K562 (cell line): ENCODE data around the gene RERE. TPM values are rescaled to one million over a fixed set of nuclear protein-coding genes. Genes with fewer than 3 reads are reported as not detected.

Experiments
- BACH1 ChIP-seq: fragments of 200-800 bp; sonication (Bioruptor generic); IDR thresholded peaks from 2 replicates; pipeline ENCODE4 v1.6.1; 2016; ENCODE audit warnings: missing genetic modification characterization, missing compliant biosample characterization
- BCOR ChIP-seq: fragments of 450-650 bp; IDR thresholded peaks from 2 replicates; pipeline ENCODE4 v1.6.1; 2016
- CEBPZ ChIP-seq: fragments of 150-350 bp; IDR thresholded peaks from 2 replicates; pipeline ENCODE4 v1.6.1; 2014; ENCODE audit warnings: low read depth, mild to moderate bottlenecking, low read length, borderline replicate concordance
- ELK1 ChIP-seq: sonication (generic); formaldehyde crosslinking; IDR thresholded peaks from 2 replicates; pipeline ENCODE4 v1.8.1; 2022; ENCODE audit warnings: missing genetic modification reagents
- HES1 ChIP-seq: fragments of 450-650 bp; IDR thresholded peaks from 2 replicates; pipeline ENCODE4 v1.6.1; 2016; ENCODE audit warnings: low read depth, mild to moderate bottlenecking, moderate library complexity
- HNRNPH1 ChIP-seq: fragments of 200-400 bp; formaldehyde crosslinking; optimal IDR thresholded peaks from 2 replicates; pipeline ENCODE3; 2017; ENCODE audit warnings: low read depth, mild to moderate bottlenecking, low read length, moderate library complexity
- KLF13 ChIP-seq: fragments of 450-650 bp; IDR thresholded peaks from 2 replicates; pipeline ENCODE4 v1.6.1; 2016; ENCODE audit warnings: missing genetic modification characterization, low read depth, mild to moderate bottlenecking, missing compliant biosample characterization, moderate library complexity, borderline replicate concordance
- NKRF ChIP-seq: fragments of 450-650 bp; IDR thresholded peaks from 2 replicates; pipeline ENCODE4 v1.6.1; 2016; ENCODE audit warnings: borderline replicate concordance
- PTTG1 ChIP-seq: fragments of 450-650 bp; IDR thresholded peaks from 2 replicates; pipeline ENCODE4 v1.6.1; 2016; ENCODE audit warnings: low read depth, mild to moderate bottlenecking, missing genetic modification characterization, missing compliant biosample characterization
- RBM14 ChIP-seq: fragments of 200-400 bp; formaldehyde crosslinking; IDR thresholded peaks from 2 replicates; pipeline ENCODE4 v1.6.1; 2018; ENCODE audit warnings: low read depth, mild to moderate bottlenecking, low read length, moderate library complexity, borderline replicate concordance; ENCODE audit not compliant: insufficient read depth
- RBM17 ChIP-seq: fragments of 200-400 bp; formaldehyde crosslinking; IDR thresholded peaks from 2 replicates; pipeline ENCODE4 v1.6.1; 2017; ENCODE audit warnings: low read depth, mild to moderate bottlenecking, low read length, borderline replicate concordance
- TGIF2 ChIP-seq: sonication (generic); formaldehyde crosslinking; IDR thresholded peaks from 2 replicates; pipeline ENCODE4 v1.8.1; 2022; ENCODE audit warnings: mild to moderate bottlenecking, missing genetic modification reagents, moderate library complexity
- TRIM28 ChIP-seq: fragments of 450-650 bp; IDR thresholded peaks from 2 replicates; pipeline ENCODE4 v1.6.1; 2017
- YY1 ChIP-seq, 3 experiments: IDR thresholded peaks; 2 replicates each; pipeline ENCODE4 v1.6.1; 2011; ENCODE audit warnings: low read length in 2 of 3, mild to moderate bottlenecking in 2 of 3, moderate library complexity in 2 of 3, borderline replicate concordance in 1 of 3, control low read depth in 1 of 3, low read depth in 1 of 3; ENCODE audit not compliant: insufficient read depth in 3 of 3, insufficient replicate concordance in 2 of 3, control insufficient read depth in 1 of 3, insufficient read length in 1 of 3; ENCODE audit errors: extremely low read depth in 1 of 3
- ZNF512 ChIP-seq: IDR thresholded peaks from 2 replicates; pipeline ENCODE4 v1.6.1; 2016; ENCODE audit warnings: missing genetic modification characterization, missing compliant biosample characterization
- ZNF830 ChIP-seq: fragments of 250-450 bp; sonication (Bioruptor Pico); IDR thresholded peaks from 2 replicates; pipeline ENCODE4 v1.5.0; 2021; ENCODE audit warnings: mild to moderate bottlenecking
- polyA plus RNA-seq, 8 experiments: library from polyadenylated mRNA; depleted of rRNA in 4 of 8; stranded (reverse) in 5 of 8; unstranded in 3 of 8; fragments of >200 nt; fragmentation: Nextera tagmentation in 2 of 8; fragmentation: Illumina TruSeq in 1 of 8; extraction: Ambion mirVana in 2 of 8; extraction: Trizol in 1 of 8; gene quantifications; 2 replicates each; pipeline versions ENCODE4 v1.2.1 to v1.2.3, GENCODE V29; 2011 to 2014; ENCODE audit warnings: inconsistent platforms in 1 of 8, missing spikeins in 1 of 8
- total RNA-seq, 7 experiments: library from RNA; depleted of rRNA in 6 of 7; stranded (reverse); fragments of >200 nt in 6 of 7; fragmentation: Illumina TruSeq in 2 of 7; extraction: Trizol in 2 of 7; gene quantifications; 2 replicates each; pipeline versions ENCODE4 v1.2.1 to v1.2.3, GENCODE V29; 2011 to 2021; ENCODE audit warnings: low replicate concordance in 1 of 7

The RERE gene
- total and polyA plus RNA-seq, 9 of the 15 experiments (the other 6 are each of a cell fraction or from before 2014, with no cell fraction given): 3.0 to 51.5 (median 13.4) TPM

- TF ChIP-seq HNRNPH1 (no peak), ZNF830 (CRISPR knock-in tag) (no peak), RBM14 (no peak), PTTG1 (tag) (no peak), HES1 (no peak), NKRF (no peak), BCOR (no peak), YY1 (IDR thresholded peaks at IDR 0.05; ENCODE audit: borderline replicate concordance in 1 of 3, control insufficient read depth in 1 of 3, extremely low read depth in 1 of 3, insufficient read depth in 3 of 3, insufficient read length in 1 of 3, insufficient replicate concordance in 2 of 3, low read depth in 1 of 3, low read length in 2 of 3) (peak in 2 of 3 experiments; percentile 71 to 81), TGIF2 (no peak), ZNF512 (tag) (no peak), RBM17 (no peak), BACH1 (tag) (no peak), ELK1 (CRISPR knock-in tag) (no peak), KLF13 (tag) (no peak), CEBPZ (no peak), TRIM28 (peak; percentile 39; the same call in 1 of the 2 replicates)
Measured at GRCh38 chr1:8702850-8703810, 114.3 kb downstream of the RERE start (continued).
